AG04450 (cell line): ENCODE results near the gene PARD3B. TPM values are rescaled to one million over a fixed set of nuclear protein-coding genes. Genes with fewer than 3 reads are reported as not detected.

Experiments
- CTCF ChIA-PET: fragments of 300-600, 350-600 bp; formaldehyde crosslinking; extraction: SDS; loops from one replicate; lab custom pipeline; 2022; ENCODE audit warnings: antibody characterized with exemption, inconsistent platforms; lab: Charles Lee
- POLR2A ChIA-PET: fragments of 350-600 bp; formaldehyde crosslinking; extraction: SDS; loops from one replicate; lab custom pipeline; 2021; ENCODE audit warnings: antibody characterized with exemption, inconsistent platforms; lab: Yijun Ruan, JAX
- DNase-seq: peaks from one replicate; pipeline ENCODE4 v3.0.0-alpha.2; 2011; ENCODE audit warnings: low read depth, low spot score
- H3K27ac ChIP-seq: one replicate; pipeline ENCODE4 v1.5.1; 2012; ENCODE audit warnings: low read depth, low read length, control low read depth
- H3K27me3 ChIP-seq: one replicate; pipeline ENCODE4 v1.6.0; 2012; ENCODE audit warnings: low read length; ENCODE audit not compliant: control insufficient read depth, insufficient read depth
- H3K4me3 ChIP-seq: 2 replicates; pipeline ENCODE4 v1.5.1; 2011; ENCODE audit warnings: mild to moderate bottlenecking, low read depth, low read length, control low read depth
- H3K9me3 ChIP-seq: 2 replicates; pipeline ENCODE4 v1.5.1; 2012; ENCODE audit warnings: low read length; ENCODE audit not compliant: control insufficient read depth, insufficient read depth
- polyA plus RNA-seq: library from polyadenylated mRNA; depleted of rRNA; stranded (reverse); fragments of >200 nt; gene quantifications from 2 replicates; pipeline ENCODE4 v1.2.3, GENCODE V29; 2011
- TF ChIP-seq, protein P1 (sequence below): IDR thresholded peaks from 2 replicates; pipeline ENCODE4 v1.5.1; 2011; ENCODE audit warnings: low read depth, low read length, control low read depth, inconsistent platforms

Gene PARD3B
- polyA plus RNA-seq, 1 experiment, result 8.5 TPM

DNA sequence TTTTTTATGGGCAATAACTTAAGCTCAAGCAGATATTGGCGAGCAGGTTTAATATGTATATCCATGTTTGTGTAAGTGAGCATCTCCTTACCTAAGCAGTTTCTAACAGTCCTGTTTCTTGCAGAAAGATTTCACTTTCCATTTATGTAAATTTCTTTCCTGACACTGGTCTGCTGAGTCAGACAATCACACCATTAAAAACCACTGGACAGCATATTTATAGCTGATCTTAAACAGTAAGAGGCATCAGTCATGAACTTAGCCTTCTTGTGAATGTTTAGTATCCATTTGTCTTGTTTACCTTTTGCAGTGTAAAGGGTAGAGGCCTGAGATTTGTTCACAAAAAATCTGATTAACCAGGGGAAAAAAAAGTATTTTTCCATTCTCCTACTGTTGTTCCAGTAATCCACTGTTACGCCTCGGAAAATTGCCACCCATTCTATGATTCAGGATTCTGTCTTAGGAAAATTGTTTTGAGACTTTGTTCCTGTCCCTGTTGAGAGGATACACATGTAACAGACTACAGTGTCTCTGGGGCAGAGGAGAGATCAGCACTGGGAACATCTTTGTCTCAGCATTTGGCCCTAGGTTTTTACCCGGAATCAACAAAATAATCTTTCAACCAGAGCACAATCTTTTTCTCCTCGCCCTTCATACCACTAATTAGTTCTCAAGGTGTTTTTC, 616.0 kb downstream of the PARD3B start:
- Histone ChIP-seq H3K27me3 (no peaks in the 10 kb centered on the region), H3K4me3 (no peak overlapping the region), H3K9me3 (no peaks in the 10 kb centered on the region), H3K27ac (no peak overlapping the region)
- TF ChIP-seq, protein P1, sequence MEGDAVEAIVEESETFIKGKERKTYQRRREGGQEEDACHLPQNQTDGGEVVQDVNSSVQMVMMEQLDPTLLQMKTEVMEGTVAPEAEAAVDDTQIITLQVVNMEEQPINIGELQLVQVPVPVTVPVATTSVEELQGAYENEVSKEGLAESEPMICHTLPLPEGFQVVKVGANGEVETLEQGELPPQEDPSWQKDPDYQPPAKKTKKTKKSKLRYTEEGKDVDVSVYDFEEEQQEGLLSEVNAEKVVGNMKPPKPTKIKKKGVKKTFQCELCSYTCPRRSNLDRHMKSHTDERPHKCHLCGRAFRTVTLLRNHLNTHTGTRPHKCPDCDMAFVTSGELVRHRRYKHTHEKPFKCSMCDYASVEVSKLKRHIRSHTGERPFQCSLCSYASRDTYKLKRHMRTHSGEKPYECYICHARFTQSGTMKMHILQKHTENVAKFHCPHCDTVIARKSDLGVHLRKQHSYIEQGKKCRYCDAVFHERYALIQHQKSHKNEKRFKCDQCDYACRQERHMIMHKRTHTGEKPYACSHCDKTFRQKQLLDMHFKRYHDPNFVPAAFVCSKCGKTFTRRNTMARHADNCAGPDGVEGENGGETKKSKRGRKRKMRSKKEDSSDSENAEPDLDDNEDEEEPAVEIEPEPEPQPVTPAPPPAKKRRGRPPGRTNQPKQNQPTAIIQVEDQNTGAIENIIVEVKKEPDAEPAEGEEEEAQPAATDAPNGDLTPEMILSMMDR, result no peak
- CTCF ChIA-PET, result interaction anchor here (1.2 kb wide), 1 partner anchor 518 kb away, joined by 4 read pairs; no protein-coding TSS in a partner anchor
- POLR2A ChIA-PET, result no interaction called here
- no peak for DNase-seq

DNA sequence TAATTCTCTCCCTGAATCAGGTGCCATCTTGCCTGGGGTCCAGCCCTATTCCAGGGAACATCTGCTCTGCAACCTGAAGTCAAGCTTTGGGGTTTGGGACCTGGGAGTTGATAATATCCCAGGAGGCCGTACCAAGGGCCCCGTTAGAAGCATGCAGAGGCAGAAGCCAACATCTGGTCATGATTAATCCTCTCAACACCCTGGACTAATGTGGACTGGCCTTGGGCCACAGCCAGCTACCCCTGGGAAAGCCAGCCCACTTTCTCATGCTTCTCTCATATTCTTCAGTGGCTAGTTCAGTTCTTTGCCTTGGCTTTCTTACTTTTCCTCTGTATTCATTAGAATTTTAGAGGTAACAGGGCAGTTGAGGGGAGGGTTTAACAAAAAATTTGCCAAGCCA, 621.5 kb downstream of the PARD3B start:
- Histone ChIP-seq H3K9me3 (peaks cover 2% of the 10 kb centered on the region; the same call in 1 of the 2 replicates), H3K27ac (no peak overlapping the region), H3K4me3 (no peak overlapping the region), H3K27me3 (no peaks in the 10 kb centered on the region)
- CTCF ChIA-PET, result no interaction called here
- no peak for DNase-seq
- TF ChIP-seq, protein P1, result no peak
- POLR2A ChIA-PET, result no interaction called here

DNA sequence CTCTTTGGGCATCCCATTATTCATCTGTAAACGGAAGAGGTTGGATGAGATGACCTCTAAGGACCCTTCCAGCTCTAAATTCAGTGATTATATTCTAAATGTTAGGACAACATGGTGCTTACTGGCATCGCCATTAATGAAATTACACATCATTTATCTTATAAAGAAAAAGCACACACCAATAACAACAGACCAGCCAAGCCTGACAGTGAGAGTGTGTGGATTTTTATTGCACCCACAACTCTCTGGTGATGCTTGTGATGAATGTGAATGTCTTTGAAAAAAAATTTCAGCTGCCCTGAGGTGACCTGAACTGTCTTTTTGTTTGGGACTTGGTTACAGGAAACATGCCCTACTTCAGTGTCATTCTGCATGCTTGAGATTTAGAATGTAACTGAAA, 623.7 kb downstream of the PARD3B start:
- ChIA-PET POLR2A (no interaction called here), CTCF (no interaction called here)
- Histone ChIP-seq H3K27me3 (no peaks in the 10 kb centered on the region), H3K27ac (no peak overlapping the region), H3K9me3 (peaks cover 2% of the 10 kb centered on the region; the same call in 1 of the 2 replicates), H3K4me3 (no peak overlapping the region)
- TF ChIP-seq, protein P1, result no peak
- no peak for DNase-seq

DNA sequence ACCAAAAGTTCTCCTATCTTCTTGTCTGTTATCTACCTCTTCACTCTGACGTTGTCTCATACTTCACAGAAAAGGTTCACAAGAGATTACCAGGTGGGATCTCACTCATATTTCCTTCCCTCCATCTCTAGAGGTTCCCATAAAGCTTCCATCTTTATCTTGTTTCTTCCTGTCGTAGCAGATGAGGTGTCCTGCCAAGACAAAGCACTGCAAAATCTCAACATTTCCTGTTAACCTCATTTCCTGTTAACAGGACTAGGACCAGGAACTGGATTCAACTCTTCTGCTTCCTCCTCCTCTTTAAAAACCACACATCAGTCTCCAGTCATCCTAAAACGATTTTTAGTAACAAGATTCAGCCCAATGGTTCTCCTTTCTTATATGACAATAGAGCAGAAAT, 624.2 kb downstream of the PARD3B start:
- peaks cover 2% of the 10 kb centered on the region; the same call in 1 of the 2 replicates for H3K9me3 ChIP-seq
- no peak overlapping the region for H3K27ac ChIP-seq
- H3K27me3 ChIP-seq, result no peaks in the 10 kb centered on the region
- TF ChIP-seq, protein P1, result no peak
- CTCF ChIA-PET, result no interaction called here
- POLR2A ChIA-PET, result no interaction called here
- no peak for DNase-seq
- no peak overlapping the region for H3K4me3 ChIP-seq

DNA sequence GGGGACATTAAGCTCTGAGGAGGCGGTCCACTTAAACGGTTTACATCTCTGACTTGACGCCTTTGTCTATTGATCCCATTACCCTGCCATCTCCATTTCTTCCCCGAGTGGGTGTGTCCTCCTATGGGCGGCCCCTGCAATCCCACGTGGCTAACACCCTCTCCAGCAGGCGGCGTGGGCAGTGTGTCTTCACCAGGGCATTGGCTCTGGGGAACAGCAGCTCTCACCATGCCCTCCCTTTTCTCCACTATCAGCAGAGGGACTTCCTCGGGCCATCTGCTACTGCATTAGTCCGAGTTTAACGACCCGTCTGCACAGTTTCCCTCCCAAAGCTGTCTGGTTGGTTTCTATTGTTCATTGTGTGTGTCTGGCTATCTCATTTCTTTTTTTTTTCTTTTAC, 625.1 kb downstream of the PARD3B start:
- CTCF ChIA-PET, result no interaction called here
- Histone ChIP-seq H3K4me3 (no peak overlapping the region), H3K9me3 (peaks cover 2% of the 10 kb centered on the region; the same call in 1 of the 2 replicates), H3K27me3 (no peaks in the 10 kb centered on the region), H3K27ac (no peak overlapping the region)
- TF ChIP-seq, protein P1, result no peak
- no peak for DNase-seq
- POLR2A ChIA-PET, result no interaction called here
